ENCODE results near the gene TMEM101.

- TF ChIP-seq CTCF (IDR thresholded peaks at IDR 0.05), result no peak
- TF ChIP-seq POLR2A (IDR thresholded peaks at IDR 0.05), result no peak
Measured at GRCh38 chr17:43976963-43977837, 37.6 kb downstream of the TMEM101 start.
